ENCODE measurements around the gene VSIG10L. TPM values are rescaled to one million over a fixed set of nuclear protein-coding genes. Genes with fewer than 3 reads are reported as not detected.

VSIG10L gene
- total RNA-seq, 1 experiment from 2014 or later, result 11.6 TPM

GRCh38 chr19:51329411-51329810 lies 12.5 kb downstream of the VSIG10L start (continued):
- no peak for TF ChIP-seq CDX4 (CRISPR knock-in tag; IDR thresholded peaks at IDR 0.05; ENCODE audit: borderline replicate concordance)
- TF ChIP-seq MAX (CRISPR knock-in tag; IDR thresholded peaks at IDR 0.05), result no peak

- Mint-ChIP-seq H3K27ac (peak overlapping the region; percentile 94; the same call in 1 of the 2 replicates), H3K27me3 (ENCODE audit: low read depth) (peaks cover 26% of the 10 kb centered on the region)
- DNase-seq (ENCODE audit: low spot score), result peak; percentile 79
These were observed 14.6 kb downstream of the VSIG10L start for GRCh38 chr19:51327066-51328001.

GRCh38 chr19:51326216-51327065 lies 15.5 kb downstream of the VSIG10L start:
- peak overlapping the region; percentile 70 for H3K4me3 Mint-ChIP-seq
- ChIA-PET CTCF (interaction anchor here (0.7 to 3.4 kb wide), 4 partner anchors 12 to 96 kb away, joined by 3 to 21 read pairs (median 8); no protein-coding TSS in a partner anchor), POLR2A (no interaction called here)

More at GRCh38 chr19:51327066-51328001, 14.6 kb downstream of the VSIG10L start:
- Mint-ChIP-seq H3K4me3 (peak overlapping the region; percentile 70), H3K9me3 (peaks cover 14% of the 10 kb centered on the region), H3K4me1 (peaks cover 8% of the 10 kb centered on the region), H3K36me3 (peaks cover 33% of the 10 kb centered on the region)
- CTCF ChIA-PET, result interaction anchor here (0.7 to 3.4 kb wide), 7 partner anchors 12 to 237 kb away, joined by 3 to 21 read pairs (median 5); no protein-coding TSS in a partner anchor
- ATAC-seq, result peak; percentile 83
- POLR2A ChIA-PET, result no interaction called here
- TF ChIP-seq MAX (CRISPR knock-in tag; IDR thresholded peaks at IDR 0.05) (0 out of 2 replicates have a peak, but pooled peaks have one; percentile 51), PRDM15 (CRISPR knock-in tag; IDR thresholded peaks at IDR 0.05) (no peak), SP1 (CRISPR knock-in tag; conservative IDR thresholded peaks at IDR 0.05) (0 out of 2 replicates have a peak, but pooled peaks have one; percentile 55), RELA (CRISPR knock-in tag; IDR thresholded peaks at IDR 0.05; ENCODE audit: borderline replicate concordance) (no peak), MYBL2 (CRISPR knock-in tag; IDR thresholded peaks at IDR 0.05) (no peak), TEAD4 (CRISPR knock-in tag; IDR thresholded peaks at IDR 0.05) (no peak)

More at GRCh38 chr19:51326216-51327065, 15.5 kb downstream of the VSIG10L start:
- peaks cover 25% of the 10 kb centered on the region for H3K36me3 Mint-ChIP-seq
- no peak overlapping the region for H3K27ac Mint-ChIP-seq
- peaks cover 12% of the 10 kb centered on the region for H3K9me3 Mint-ChIP-seq
- DNase-seq (ENCODE audit: low spot score) (no peak), ATAC-seq (no peak)
- peaks cover 8% of the 10 kb centered on the region for H3K4me1 Mint-ChIP-seq
- TF ChIP-seq ZBTB43 (CRISPR knock-in tag; IDR thresholded peaks at IDR 0.05) (no peak), RORB (CRISPR knock-in tag; IDR thresholded peaks at IDR 0.05) (no peak), ATF6 (CRISPR knock-in tag; IDR thresholded peaks at IDR 0.05) (no peak), FOXP1 (CRISPR knock-in tag; IDR thresholded peaks at IDR 0.05; ENCODE audit: borderline replicate concordance) (no peak), NFATC4 (CRISPR knock-in tag; IDR thresholded peaks at IDR 0.05) (no peak), JUN (CRISPR knock-in tag; IDR thresholded peaks at IDR 0.05) (no peak), NR1H2 (CRISPR knock-in tag; IDR thresholded peaks at IDR 0.05) (no peak), NR2C2 (CRISPR knock-in tag; IDR thresholded peaks at IDR 0.05) (no peak), ZSCAN18 (CRISPR knock-in tag; IDR thresholded peaks at IDR 0.05) (no peak)
- H3K27me3 Mint-ChIP-seq (ENCODE audit: low read depth), result peaks cover 26% of the 10 kb centered on the region

Data from WTC11 (cell line).